ENCODE measurements around the gene FAM241B.

Gene FAM241B

DNA sequence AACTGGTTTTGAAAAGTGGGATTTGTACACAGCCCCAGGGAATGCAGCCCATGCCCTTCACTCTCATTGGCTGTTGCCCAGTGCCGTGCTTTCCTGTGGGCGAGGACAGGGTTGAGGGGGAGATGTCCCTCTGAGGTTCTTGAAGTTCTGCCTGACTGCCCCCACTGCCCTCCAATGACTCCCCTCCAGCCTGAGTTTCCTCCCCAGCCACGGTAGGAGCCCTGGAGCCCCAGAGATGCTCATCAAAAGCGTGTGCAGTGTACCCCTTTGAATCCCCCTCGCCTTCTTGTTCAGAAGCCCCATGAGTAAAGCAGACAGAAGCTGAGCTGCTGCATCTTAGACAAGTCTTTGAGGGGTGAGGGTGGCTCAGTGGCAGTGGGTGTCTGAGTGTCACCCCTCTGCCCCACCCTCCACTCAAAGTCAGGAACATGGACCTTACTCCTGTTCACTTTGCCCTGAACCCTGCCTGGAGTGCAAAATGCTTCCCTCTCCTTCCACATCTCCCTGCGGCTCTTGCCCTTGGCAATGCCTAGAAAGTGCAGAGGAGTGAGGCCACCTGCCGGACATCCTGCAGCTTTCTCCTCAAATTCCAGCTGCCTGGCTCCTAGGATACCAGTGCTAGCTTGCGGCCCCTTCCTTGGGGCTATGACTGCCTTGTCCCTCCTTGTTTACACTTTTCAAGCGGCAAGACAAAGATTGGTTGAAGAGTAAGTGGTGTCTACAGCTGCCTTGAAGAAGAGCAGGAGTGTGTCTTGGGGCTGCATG, 19.9 kb downstream of the FAM241B start:
- DNase-seq (ENCODE audit: low spot score): no peak

DNA sequence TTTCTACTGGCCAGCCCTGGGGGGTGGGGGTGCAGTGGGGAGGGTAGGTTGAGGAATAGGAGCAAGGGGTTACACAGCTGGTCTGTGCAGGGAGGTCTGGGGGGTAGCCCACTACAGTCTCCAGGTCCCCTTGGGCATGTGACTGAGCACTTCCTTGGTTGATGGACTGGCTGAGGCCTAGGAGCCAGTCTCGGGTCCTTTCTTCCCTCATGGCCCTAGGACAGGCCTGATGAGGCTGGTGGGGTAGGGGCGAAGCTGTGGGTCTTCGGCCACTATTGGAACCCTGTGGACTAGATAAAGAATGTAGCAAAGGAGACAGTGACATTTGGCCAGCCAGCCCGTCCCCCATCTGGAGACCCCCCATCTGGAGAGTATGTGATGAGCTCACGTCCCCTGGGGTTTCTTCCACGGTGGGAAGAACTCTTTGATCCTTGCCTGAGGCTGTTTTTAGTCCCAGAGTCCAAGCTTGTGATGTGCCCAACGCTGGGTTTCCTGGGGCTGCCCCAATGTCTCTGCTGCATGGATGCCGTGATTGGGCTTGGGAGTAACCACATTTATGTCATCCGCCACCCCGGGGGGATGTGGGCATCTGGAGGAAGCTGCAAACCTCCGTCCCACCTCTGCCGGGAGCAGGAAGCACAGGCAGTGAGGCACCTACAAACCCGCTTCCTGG, 20.7 kb downstream of the FAM241B start:
- DNase-seq (ENCODE audit: low spot score): no peak

DNA sequence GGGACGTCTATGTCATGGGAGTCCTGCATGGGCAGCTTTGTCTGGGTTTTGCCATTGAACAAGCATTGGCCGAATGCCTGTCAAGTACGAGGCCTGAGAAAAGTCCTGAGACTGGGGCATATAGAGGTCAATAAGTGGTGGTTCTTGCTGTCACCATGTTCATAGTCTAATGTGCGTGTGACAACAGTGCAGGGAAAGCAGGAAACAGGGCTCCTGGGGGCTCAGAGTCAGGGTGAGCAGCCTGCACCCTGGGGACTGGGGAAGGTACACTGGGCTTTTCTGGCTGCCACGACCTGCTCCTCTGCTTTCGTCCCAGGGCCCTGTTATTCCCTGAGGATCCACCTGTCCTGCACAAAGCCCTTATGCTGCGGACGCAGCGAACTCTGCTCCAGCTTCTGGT, 21.3 kb downstream of the FAM241B start:
- no peak for DNase-seq (ENCODE audit: low spot score)

- DNase-seq (ENCODE audit: low spot score): no peak
Observed at GRCh38 chr10:69652111-69652856, 22.2 kb downstream of the FAM241B start.

DNA sequence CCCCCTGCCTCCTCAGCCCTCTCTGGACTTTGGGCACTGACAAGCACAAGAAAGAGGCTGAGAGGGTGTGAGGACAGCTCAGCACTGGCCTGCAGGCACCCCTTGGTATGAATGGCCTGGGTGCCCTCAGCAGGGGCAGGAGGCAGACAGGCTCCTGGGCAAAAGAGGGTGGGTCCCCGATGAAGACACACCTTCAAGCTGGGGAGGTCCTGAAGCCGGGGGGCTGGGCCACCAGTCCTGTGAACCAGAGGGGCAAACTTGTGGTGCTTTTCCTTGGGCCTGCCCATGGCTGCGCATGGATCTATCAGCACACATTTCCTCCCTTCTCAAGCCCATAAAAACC, 22.8 kb downstream of the FAM241B start:
- no peak for DNase-seq (ENCODE audit: low spot score)

DNA sequence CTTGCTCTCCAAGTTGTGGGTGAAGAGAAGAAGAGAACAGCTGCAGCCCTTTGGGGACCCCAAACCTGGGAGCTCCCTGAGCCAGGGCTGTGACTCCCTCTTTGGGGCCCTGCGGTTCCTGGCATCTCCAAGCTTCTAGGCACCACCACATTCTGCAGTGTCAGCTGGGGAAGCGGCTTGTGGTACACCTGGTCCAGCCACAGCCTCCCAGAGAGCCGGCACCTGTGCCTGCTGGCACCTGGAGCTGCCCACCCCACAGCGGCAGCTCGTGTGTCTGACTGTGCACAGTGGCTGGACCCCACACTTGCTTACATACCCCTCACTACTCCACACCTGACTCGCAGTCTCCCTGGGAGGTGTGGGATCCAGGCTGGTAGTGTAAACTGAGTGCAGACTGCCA, 23.5 kb downstream of the FAM241B start:
- DNase-seq (ENCODE audit: low spot score): no peak

- DNase-seq (ENCODE audit: low spot score): no peak
Observed at GRCh38 chr10:69655124-69655867, 25.2 kb downstream of the FAM241B start.

- DNase-seq (ENCODE audit: low spot score): no peak
Observed at GRCh38 chr10:69655868-69656555, 26.0 kb downstream of the FAM241B start.

DNA sequence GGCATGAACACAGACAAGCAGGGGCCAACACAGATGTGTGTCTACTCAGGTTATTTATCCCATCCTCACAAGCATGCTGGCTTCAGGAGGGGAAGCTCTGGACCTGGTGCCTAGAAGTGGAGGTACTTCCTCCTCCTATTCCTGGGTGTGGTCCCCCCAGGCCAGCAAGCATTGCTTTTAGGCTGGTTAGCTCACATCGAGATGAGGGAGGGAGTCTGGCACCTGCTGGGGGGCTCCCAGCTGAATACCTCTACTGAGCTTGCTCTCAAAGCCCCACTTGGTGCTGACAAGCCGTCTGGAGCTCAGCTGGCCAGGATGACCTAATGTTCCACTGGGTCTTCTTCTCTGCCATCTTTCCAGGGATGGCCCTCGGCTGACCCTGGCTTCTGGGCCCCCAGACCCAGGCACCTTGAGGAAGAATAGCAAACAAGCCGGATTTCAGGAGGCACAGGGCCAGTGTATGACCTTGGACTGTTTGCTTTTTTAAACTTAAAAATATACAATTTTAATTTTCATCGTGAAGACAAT, 26.8 kb downstream of the FAM241B start:
- DNase-seq (ENCODE audit: low spot score): no peak

GRCh38 chr10:69657430-69657829, 27.4 kb downstream of the FAM241B start:
- no peak for DNase-seq (ENCODE audit: low spot score)

DNA sequence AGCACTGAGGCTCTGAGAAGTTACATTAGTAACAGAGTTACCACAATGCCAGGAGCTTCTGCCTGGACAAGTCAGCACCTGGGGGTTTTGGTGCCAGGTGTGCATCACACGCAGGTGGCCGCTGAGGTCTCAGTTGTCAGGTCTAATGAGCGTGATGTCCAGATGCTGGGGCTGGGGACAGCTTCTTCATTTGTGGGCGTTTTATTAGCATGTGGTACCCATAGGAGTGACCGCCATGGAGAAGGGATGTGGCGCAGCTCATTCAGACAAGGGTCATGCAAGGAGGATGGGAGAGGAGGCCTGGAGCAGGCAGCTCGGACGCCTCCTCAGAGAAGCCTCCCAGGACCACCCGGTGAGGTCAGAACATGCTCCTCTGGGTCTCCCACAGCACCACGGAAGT, 27.8 kb downstream of the FAM241B start:
- no peak for DNase-seq (ENCODE audit: low spot score)

DNA sequence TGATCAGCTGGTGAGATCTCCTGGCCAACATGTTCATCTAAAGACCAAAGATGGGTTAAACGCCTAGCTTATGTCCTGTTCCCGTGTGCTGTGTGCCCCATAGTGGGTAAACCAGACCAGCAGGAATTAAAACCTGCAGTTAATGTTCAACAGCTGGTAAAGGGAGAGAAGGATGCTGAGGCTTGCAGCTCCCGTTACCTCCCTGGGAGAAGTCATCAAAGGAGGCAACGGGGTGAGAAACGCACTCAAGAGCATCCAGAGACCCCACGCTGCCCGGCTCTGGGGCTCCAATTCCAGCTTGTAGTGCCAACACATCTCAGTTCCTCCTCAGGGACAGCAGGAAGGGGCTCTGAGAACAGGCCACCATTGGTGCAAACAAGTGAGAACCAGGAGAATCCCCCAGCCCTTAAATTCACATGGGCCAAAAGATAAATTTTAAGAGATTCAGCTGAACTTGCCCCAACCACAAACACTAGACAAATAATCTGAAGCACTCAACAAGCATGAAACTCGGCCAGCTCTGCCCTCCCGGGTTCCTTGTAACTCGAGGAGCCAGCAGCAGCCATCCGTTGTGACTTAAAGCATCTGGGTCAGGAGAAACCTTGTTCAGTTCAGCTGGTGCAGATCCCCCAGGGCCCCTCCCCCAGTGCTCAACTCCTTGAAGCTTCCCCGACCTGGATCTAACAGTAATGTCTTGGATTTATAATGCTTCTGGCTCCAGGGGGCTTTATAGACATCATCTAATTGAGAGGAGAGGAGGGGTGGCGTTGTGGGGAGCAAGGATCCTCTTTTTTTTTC, 29.4 kb downstream of the FAM241B start:
- no peak for DNase-seq (ENCODE audit: low spot score)

- DNase-seq (ENCODE audit: low spot score): no peak
Observed at GRCh38 chr10:69660296-69660695, 30.2 kb downstream of the FAM241B start.

- DNase-seq (ENCODE audit: low spot score): no peak
Observed at GRCh38 chr10:69661414-69662172, 31.5 kb downstream of the FAM241B start.

DNA sequence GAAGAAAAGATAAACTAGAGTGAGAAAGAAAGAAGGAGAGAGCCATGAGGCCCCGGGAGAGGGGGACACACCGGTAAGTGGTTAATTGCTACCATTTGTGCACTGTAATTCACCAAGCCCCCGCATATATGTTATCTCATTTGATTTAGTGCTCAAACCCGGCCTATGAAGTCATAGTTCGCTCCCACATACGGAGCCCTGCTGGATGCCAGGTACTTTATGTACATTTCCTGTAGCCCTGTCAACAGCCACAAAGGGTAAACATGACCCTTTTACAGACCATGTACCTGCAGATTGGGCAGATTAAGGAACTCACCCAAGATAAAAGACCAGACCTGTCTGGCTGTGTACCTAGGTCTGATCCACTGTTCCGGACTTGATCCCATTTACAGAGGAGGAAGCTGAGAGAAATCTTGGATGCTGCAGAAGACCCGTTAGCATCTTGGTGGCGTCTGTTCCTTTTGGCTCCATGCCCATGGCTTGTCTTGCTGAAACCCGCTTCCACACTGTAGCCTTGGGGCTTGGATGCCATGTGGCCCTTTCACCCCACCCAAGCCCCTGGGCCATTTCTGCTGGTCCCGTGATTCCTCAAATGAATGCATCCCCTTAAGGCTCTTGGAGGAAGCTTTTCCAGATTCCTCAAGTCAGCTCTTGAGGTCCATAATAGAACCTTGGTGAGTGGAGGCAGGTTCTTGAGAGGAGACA, 32.3 kb downstream of the FAM241B start:
- DNase-seq (ENCODE audit: low spot score): no peak

DNA sequence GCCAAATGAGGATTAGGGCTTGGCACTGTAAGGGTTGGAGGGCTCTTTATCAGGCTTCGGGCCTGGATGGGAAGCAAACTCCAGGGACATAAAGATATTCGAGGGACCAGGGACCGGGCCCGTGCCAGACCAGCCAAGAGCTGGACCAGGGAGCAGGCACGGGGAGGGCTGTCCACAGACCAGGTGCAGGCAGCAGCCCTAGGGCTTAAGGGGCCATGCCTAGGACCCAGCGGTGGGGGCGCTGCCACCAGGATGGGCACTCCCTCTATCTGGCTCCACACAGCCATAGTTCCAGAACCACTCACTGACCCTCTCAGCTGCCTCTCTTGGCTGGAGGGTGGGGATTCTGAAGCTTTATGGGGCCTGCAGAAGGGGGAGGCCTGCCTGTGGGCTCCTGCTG, 32.9 kb downstream of the FAM241B start:
- no peak for DNase-seq (ENCODE audit: low spot score)

- no peak for DNase-seq (ENCODE audit: low spot score)
Observed at GRCh38 chr10:69663369-69663947, 33.4 kb downstream of the FAM241B start.

DNA sequence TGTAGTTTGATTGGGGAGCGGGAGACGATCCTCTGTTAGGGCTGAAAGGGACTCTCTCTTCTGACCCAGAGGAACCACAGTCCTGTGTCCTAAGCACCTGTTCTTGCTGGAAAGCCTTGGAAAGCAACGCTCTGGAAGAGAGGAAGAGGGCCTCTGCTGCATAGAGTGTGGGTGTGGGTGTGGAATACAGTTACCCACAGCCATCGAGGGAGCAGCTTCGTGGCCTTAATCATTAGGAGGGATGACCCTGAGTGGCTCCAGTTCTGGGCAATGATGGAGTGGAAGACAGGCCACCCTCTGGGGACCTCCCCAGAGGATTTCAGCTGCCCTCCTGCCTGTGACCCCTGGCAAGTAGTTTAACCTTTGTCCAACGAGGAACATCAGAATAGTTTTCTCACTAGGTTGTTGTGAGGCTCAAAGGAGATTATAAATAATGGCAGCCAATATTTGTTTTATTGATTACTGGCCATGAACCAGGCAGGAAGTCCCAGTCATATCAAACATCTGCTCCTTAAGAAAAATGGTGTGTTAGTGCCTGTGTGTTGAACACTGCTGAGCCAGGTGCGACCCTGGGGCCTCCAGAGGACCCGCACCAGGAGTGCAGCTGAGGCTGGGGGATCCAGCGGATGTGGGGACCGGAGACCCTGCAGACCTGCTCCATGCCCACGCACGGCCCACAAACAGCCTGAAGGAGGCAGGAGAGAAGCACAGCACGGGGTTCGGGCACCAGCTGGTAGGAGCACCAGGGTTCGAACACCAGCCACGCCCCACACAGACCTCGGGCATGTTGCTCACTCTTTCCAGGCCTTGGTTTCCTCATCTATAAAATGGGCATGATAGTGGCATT, 35.6 kb downstream of the FAM241B start:
- no peak for DNase-seq (ENCODE audit: low spot score)

Measured in hematopoietic multipotent progenitor cell treated with erythropoietin and hydrocortisone succinate and interleukin-3 and kit ligand, for 17 days (in vitro differentiated cells).